Activated naive CD4-positive, alpha-beta T cell treated with anti-CD3 and anti-CD28 coated beads for 36 hours (primary cell): Measurements from ENCODE around the gene COG7. TPM values are rescaled to one million over a fixed set of nuclear protein-coding genes. Genes with fewer than 3 reads are reported as not detected.

Source experiments
- CTCF ChIA-PET: fragments of 350-600 bp; sonication (Branson Sonifier 250); formaldehyde crosslinking; loops from one replicate; lab custom pipeline; 2021; ENCODE audit warnings: antibody characterized with exemption; lab: Charles Lee
- DNase-seq: peaks from one replicate; pipeline ENCODE4 v3.0.0-alpha.2; 2020
- H3K27ac Mint-ChIP-seq: one replicate; pipeline ENCODE4 v1.8.0; 2021; ENCODE audit warnings: mild to moderate bottlenecking, mixed read lengths
- H3K27me3 Mint-ChIP-seq: one replicate; pipeline ENCODE4 v1.8.0; 2021; ENCODE audit warnings: low read depth, mixed read lengths
- H3K36me3 Mint-ChIP-seq: one replicate; pipeline ENCODE4 v1.8.0; 2021; ENCODE audit warnings: low read depth, mixed read lengths
- H3K4me1 Mint-ChIP-seq: one replicate; pipeline ENCODE4 v1.8.0; 2021; ENCODE audit warnings: low read depth, mixed read lengths
- H3K4me3 Mint-ChIP-seq: one replicate; pipeline ENCODE4 v1.8.0; 2021; ENCODE audit warnings: mild to moderate bottlenecking, moderate library complexity, mixed read lengths
- H3K9me3 Mint-ChIP-seq: one replicate; pipeline ENCODE4 v1.8.0; 2021; ENCODE audit warnings: mixed read lengths
- intact Hi-C: fragments of 100-400 bp; cut with micrococcal nuclease; formaldehyde crosslinking; loops from one replicate; pipeline ENCODE4 v1.15.1; 2023
- total RNA-seq, 2 experiments: library from RNA; stranded (reverse); gene quantifications; one replicate each; pipeline ENCODE4 v1.2.3, GENCODE V29; 2021

The COG7 gene
- total RNA-seq, 2 experiments from 2014 or later = 16.4 to 16.9 TPM

DNA sequence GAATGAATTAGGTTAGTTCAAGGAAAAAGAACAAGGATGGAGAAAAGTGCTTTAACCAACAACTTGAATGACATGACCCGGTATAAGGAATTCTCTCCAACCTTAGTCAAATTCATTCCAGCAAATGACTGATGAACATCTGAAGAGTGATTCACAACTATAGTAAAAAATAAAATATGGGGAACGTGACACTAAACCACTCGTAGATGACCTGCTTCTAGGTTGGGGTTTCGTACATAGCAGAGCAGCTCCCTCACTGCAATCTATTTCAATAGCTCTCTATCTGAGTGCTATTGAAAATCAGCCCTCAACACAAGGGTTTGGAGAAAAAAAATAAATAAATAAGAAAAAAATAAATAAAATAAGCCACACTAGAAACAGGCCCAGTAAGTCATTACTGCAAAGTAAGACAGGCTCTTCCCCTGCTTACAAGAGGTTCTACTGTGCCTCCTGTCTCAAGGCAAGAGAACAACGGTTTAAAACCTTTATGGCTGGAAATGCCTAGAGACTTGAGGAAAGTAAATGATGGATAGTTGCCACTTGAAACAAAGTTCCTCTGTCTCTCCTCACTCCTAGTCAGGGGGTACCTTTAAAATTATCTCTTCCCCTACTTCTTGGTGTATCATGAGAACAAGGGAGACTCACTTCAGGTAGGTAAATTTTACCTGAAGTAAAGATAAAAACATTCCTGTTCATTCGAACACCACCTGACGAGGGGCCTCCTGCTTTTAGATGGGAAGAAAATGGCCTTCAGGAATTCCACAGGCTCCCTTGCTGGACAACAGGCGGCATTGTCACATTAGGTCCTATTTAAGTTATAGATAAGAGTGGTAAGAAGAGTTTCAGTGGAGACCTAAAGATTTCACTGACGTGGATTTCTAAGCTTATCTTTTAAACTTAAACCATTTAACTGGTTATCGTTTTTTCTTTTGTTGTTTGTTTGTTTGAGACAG lies 20.5 kb downstream of the COG7 start:
- H3K9me3 Mint-ChIP-seq = no peaks in the 10 kb centered on the region
- DNase-seq = no peak
- no peak overlapping the region for H3K4me3 Mint-ChIP-seq
- no peaks in the 10 kb centered on the region for H3K4me1 Mint-ChIP-seq
- H3K27me3 Mint-ChIP-seq = no peaks in the 10 kb centered on the region
- H3K27ac Mint-ChIP-seq = no peak overlapping the region
- peaks cover 23% of the 10 kb centered on the region for H3K36me3 Mint-ChIP-seq
- CTCF ChIA-PET = interaction anchor here (0.7 to 5.1 kb wide), 9 partner anchors 8 to 328 kb away, joined by 3 to 65 read pairs (median 7); partner anchors contain the start of gene SCNN1G
- intact Hi-C loops = no loop called here

DNA sequence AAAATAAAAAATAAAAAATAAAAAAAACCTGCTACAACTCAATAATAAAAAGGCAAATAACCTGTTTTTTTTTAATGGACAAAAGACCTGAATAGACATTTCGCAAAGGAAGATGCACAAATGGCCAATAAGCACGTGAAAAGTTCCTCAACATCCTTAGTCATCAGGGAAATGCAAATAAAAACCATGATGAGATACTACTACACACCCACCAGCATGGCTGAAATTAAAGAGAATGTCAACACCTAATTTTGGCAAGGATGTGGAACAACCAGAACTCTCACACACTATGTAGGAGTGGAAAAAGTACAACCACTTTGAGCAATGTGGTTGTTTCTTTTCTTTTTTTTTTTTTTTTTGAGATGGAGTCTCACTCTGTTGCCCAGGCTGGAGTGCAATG lies 24.6 kb downstream of the COG7 start:
- Mint-ChIP-seq H3K27me3 (no peaks in the 10 kb centered on the region), H3K4me3 (no peak overlapping the region), H3K27ac (no peak overlapping the region), H3K9me3 (no peaks in the 10 kb centered on the region), H3K36me3 (peaks cover 32% of the 10 kb centered on the region), H3K4me1 (no peaks in the 10 kb centered on the region)
- intact Hi-C loops = no loop called here
- no peak for DNase-seq
- CTCF ChIA-PET = no interaction called here

DNA sequence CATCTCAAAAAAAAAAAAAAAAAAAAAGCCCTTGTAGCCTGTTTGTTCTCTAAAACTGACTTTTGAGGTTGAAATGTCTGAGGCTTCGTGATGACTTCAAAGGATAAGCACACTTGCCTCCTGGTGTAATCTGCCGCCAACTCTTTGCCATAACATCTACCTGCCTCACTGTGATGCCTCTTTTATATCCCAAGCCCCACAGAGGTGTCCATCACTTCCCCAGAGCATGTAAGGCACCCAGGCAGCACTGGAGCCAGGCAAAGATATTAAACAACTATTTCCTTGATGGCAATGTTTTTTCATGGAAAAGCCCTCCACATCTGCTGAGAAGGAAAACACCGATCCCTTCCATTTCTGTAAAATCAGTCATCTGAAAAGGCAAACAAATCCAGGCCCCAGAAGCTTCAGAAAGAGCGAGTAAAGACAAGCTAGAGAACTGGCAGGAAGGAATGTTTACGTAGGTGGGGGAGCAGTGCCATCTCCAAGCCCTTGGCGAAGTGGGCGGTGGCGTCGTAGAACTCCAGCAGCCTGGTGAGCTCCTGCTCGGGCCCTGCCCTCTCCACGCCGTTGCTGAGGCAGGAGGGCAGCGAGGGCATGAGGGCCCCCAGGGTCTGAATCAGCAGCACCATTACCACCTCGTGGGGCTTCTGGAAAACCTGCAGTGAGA lies 28.6 kb downstream of the COG7 start:
- Mint-ChIP-seq H3K9me3 (no peaks in the 10 kb centered on the region), H3K27ac (no peak overlapping the region), H3K36me3 (peaks cover 18% of the 10 kb centered on the region), H3K27me3 (no peaks in the 10 kb centered on the region), H3K4me1 (no peaks in the 10 kb centered on the region), H3K4me3 (no peak overlapping the region)
- DNase-seq = no peak
- CTCF ChIA-PET = interaction anchor here (3.5 kb wide), 1 partner anchor 10 kb away, joined by 20 read pairs; no protein-coding TSS in a partner anchor
- intact Hi-C loops = no loop called here

DNA sequence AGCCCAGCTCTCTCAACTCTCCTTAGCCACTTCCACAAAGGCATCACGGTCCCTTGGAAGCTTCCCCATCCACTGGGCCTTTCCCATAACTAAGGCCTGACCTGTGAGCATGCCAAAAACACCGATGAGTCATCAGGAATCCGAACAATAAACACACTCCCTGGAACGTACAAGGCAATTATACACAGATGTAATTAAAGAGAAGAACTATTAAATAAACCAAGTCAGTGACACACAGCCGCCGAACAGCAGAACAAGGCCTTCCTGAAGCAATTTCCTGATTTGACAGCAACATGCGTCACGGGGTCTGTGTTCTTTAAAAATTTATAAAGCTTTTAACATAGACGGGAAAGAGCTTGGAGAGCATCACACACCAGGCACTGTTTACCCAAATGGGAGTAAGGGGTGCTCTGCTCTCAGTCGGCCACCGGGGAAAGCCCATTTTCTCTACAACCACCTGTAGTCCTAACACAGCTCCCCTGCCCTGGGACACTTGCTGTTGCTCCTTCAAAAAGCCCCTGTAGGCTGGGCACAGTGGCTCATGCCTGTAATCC lies 29.4 kb downstream of the COG7 start:
- no peak for DNase-seq
- Mint-ChIP-seq H3K4me1 (no peaks in the 10 kb centered on the region), H3K36me3 (peaks cover 17% of the 10 kb centered on the region), H3K4me3 (no peak overlapping the region), H3K9me3 (no peaks in the 10 kb centered on the region), H3K27me3 (no peaks in the 10 kb centered on the region), H3K27ac (no peak overlapping the region)
- CTCF ChIA-PET = interaction anchor here (3.5 kb wide), 1 partner anchor 11 kb away, joined by 20 read pairs; no protein-coding TSS in a partner anchor
- intact Hi-C loops = no loop called here

DNA sequence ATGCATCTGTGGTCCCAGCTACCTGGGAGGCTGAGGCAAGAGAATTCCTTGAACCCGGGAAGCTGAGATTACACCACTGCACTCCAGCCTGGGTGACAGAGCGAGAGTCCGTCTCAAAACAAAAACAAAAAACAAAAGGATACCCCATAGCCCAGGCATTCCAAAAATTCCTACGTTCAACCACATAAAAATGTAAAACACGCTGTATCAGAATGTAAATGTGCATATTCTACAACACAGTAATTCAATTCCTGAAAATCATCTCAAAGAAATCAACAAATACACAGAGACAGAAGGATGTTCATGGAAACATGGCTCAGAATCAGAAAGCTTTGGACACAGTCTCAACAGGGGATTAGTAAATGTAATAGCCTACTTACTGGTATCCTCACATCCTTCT lies 33.0 kb downstream of the COG7 start:
- intact Hi-C loops = no loop called here
- Mint-ChIP-seq H3K36me3 (peaks cover 10% of the 10 kb centered on the region), H3K4me1 (no peaks in the 10 kb centered on the region), H3K27me3 (no peaks in the 10 kb centered on the region), H3K27ac (no peak overlapping the region), H3K9me3 (no peaks in the 10 kb centered on the region), H3K4me3 (no peak overlapping the region)
- CTCF ChIA-PET = interaction anchor here (1.0 to 1.5 kb wide), 2 partner anchors 14 to 16 kb away, joined by 5 to 6 read pairs; no protein-coding TSS in a partner anchor
- no peak for DNase-seq

DNA sequence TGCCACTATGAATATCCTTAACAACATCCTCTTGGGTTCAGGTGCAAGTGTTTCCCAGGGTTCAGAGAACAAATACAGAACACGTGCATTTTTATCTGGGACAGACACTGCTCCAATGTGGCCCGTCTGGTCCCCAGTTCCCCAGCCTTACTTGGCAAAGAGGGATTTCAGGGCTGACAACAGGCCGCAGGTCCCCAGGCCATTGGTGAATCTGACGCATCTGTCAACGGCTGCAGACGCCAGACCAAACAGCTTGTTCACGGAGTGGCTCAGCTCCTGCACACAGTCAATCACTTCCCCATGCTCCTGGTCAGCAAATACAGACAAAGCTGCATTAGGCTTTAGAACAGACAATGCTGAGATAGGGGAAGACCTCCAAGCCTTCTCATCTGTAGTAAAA lies 36.2 kb downstream of the COG7 start:
- Mint-ChIP-seq H3K36me3 (peaks cover 5% of the 10 kb centered on the region), H3K27ac (no peak overlapping the region), H3K27me3 (no peaks in the 10 kb centered on the region), H3K4me3 (no peak overlapping the region), H3K9me3 (no peaks in the 10 kb centered on the region), H3K4me1 (no peaks in the 10 kb centered on the region)
- intact Hi-C loops = no loop called here
- CTCF ChIA-PET = interaction anchor here (0.6 kb wide), 1 partner anchor 1099 kb away, joined by 3 read pairs; no protein-coding TSS in a partner anchor
- DNase-seq = no peak

DNA sequence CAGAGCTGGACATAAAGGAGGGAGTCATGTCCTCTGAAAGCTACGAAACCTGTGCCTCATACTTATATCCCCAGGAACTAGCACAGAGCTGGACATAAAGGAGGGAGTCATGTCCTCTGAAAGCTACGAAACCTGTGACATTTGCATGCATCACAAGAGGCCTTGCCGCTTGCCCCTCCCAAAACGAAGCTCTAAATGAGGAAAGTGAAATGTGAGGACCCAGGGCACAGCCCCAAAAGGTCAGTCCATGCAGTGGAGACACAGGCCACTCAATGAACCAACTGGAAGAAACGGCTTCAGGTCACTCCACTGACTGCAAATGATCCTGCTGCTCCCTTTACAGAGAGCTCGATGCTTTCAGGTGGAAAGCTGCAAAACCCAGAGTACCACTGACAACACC lies 38.3 kb downstream of the COG7 start:
- no peaks in the 10 kb centered on the region for H3K4me1 Mint-ChIP-seq
- no peak for DNase-seq
- no peaks in the 10 kb centered on the region for H3K9me3 Mint-ChIP-seq
- CTCF ChIA-PET = interaction anchor here (2.4 kb wide), 1 partner anchor 20 kb away, joined by 21 read pairs; no protein-coding TSS in a partner anchor
- peaks cover 12% of the 10 kb centered on the region for H3K36me3 Mint-ChIP-seq
- H3K27me3 Mint-ChIP-seq = no peaks in the 10 kb centered on the region
- no peak overlapping the region for H3K27ac Mint-ChIP-seq
- intact Hi-C loops = no loop called here
- no peak overlapping the region for H3K4me3 Mint-ChIP-seq

DNA sequence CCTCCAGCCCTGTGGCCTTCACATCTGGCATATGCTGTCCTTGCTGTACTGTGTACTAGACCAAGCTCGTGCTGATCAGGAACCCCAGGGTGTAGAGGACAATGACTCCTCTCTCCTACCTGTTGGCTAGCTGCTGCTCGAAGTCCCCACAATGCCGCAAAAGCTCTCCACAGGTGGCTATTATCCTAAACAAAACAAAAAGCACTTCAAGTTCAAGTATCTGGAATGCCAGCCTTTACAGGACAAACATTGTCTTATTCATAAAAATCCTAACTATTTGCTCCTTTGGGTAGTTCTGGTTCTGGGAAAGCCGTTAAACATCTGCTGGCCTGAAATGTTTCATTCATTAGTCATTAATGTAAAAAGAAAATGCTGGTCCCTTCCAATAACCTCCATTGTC lies 42.8 kb downstream of the COG7 start:
- Mint-ChIP-seq H3K36me3 (peaks cover 17% of the 10 kb centered on the region), H3K27ac (no peak overlapping the region), H3K4me1 (no peaks in the 10 kb centered on the region), H3K4me3 (no peak overlapping the region), H3K9me3 (no peaks in the 10 kb centered on the region), H3K27me3 (no peaks in the 10 kb centered on the region)
- intact Hi-C loops = no loop called here
- CTCF ChIA-PET = no interaction called here
- no peak for DNase-seq

DNA sequence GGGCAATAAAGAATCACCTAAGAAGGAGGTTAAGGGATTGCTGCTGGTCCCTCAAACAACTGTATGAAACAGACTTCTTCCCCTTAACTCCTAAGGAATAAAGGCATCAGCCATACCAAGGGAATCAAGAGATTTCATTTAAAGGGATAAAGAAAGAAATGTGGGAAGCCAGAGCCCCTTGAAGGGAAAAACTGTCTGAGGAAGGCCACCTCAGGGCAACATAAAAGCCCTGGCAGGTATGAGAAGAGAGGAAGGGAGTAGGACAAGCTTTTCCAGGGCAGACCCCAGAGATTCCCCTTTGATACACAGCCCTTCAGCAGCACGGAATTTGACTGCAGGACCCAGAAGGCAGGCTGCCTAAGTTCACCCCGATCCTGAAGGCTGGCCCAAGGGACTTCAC lies 43.5 kb downstream of the COG7 start:
- DNase-seq = no peak
- Mint-ChIP-seq H3K9me3 (no peaks in the 10 kb centered on the region), H3K36me3 (peaks cover 18% of the 10 kb centered on the region), H3K27me3 (no peaks in the 10 kb centered on the region), H3K4me1 (no peaks in the 10 kb centered on the region), H3K27ac (no peak overlapping the region), H3K4me3 (no peak overlapping the region)
- CTCF ChIA-PET = no interaction called here
- intact Hi-C loops = no loop called here

DNA sequence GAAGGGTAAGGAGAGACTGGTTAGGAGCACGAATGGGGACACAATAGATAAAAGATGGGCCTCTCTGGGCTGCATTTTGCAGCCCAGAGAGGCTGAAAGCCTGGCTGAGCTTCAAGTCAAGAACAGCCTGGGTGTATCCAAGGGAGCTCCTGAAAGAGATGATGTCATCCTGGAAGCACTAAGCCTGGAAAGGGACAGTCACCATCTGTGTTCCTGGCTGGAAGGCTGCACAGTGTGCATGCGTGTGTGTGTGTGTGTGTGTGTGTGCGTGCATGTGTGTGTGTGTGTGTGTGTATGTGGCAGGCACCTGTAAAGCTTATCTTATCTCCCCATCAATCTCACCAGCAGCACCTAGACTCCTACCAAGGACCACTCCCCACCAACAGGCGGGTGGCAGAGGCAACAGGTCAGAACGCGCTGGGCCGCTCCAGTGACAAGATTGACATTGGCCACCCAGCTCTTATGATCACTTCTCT lies 44.1 kb downstream of the COG7 start:
- Mint-ChIP-seq H3K36me3 (peaks cover 18% of the 10 kb centered on the region), H3K27ac (no peak overlapping the region), H3K4me3 (no peak overlapping the region), H3K4me1 (no peaks in the 10 kb centered on the region), H3K9me3 (no peaks in the 10 kb centered on the region), H3K27me3 (no peaks in the 10 kb centered on the region)
- intact Hi-C loops = no loop called here
- CTCF ChIA-PET = no interaction called here
- no peak for DNase-seq

DNA sequence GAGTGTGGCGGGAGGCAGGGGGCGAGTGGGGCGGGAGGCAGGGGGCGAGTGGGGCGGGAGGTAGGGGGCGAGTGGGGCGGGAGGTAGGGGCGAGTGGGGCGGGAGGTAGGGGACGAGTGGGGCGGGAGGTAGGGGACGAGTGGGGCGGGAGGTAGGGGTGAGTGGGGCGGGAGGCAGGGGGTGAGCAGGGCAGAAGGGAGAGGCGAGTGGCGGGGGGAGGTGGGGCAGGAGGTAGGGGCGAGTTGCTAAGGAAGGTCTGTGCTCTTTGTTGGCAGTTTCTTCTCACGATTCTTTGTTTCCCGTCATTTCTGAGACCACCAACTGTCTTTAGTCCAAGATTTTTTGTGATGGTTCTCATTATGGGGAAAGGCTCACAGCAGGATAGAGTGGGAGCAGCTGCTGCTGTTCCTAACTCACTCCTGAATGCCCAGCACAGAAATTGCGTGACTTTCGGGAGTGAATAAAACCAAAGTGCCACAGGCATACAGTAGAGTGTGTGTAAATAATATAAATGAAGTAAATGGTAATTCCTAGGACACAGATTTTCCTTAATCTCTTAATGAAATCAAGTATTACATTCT lies 44.7 kb downstream of the COG7 start:
- no peaks in the 10 kb centered on the region for H3K4me1 Mint-ChIP-seq
- CTCF ChIA-PET = no interaction called here
- H3K36me3 Mint-ChIP-seq = peaks cover 18% of the 10 kb centered on the region
- intact Hi-C loops = no loop called here
- H3K27me3 Mint-ChIP-seq = no peaks in the 10 kb centered on the region
- no peak for DNase-seq
- no peak overlapping the region for H3K4me3 Mint-ChIP-seq
- no peak overlapping the region for H3K27ac Mint-ChIP-seq
- H3K9me3 Mint-ChIP-seq = no peaks in the 10 kb centered on the region
